OCI-LY3 (cell line): ENCODE results near the gene ZNF423.

Experiments used
- H2AFZ ChIP-seq: fragments of 200-600, 300-600 bp; shearing (Covaris generic); 2 replicates; pipeline ENCODE4 v1.6.0; 2014; ENCODE audit warnings: antibody characterized with exemption, low read depth, low read length
- H3K27ac ChIP-seq: fragments of 200-600, 300-600 bp; sonication (generic); 2 replicates; pipeline ENCODE4 v1.5.1; 2014; ENCODE audit warnings: mild to moderate bottlenecking, low read length, moderate library complexity, mixed read lengths
- H3K27me3 ChIP-seq: fragments of 200-600, 300-600 bp; sonication (generic); 2 replicates; pipeline ENCODE4 v1.6.1; 2014; ENCODE audit warnings: low read depth, low read length, mixed read lengths
- H3K36me3 ChIP-seq: fragments of 200-600, 300-600 bp; sonication (generic); replicated peaks from 2 replicates; pipeline ENCODE3; 2014; ENCODE audit warnings: low read depth, low read length, mixed read lengths
- H3K4me1 ChIP-seq: fragments of 300-600, 200-600 bp; sonication (generic); 2 replicates; pipeline ENCODE4 v1.6.1; 2014; ENCODE audit warnings: low read length, mixed read lengths
- H3K4me2 ChIP-seq: fragments of 200-600, 300-600 bp; sonication (generic); 2 replicates; pipeline ENCODE4 v1.6.1; 2014; ENCODE audit warnings: low read length, mixed read lengths
- H3K4me3 ChIP-seq: fragments of 300-600, 200-600 bp; sonication (generic); 2 replicates; pipeline ENCODE4 v1.5.1; 2014; ENCODE audit warnings: antibody characterized with exemption, mild to moderate bottlenecking, low read length, moderate library complexity
- H3K79me2 ChIP-seq: fragments of 300-600, 200-600 bp; shearing (Covaris generic); 2 replicates; pipeline ENCODE4 v1.6.1; 2014; ENCODE audit warnings: mild to moderate bottlenecking, low read length, mixed read lengths
- H3K9ac ChIP-seq: fragments of 300-600, 200-600 bp; shearing (Covaris generic); 2 replicates; pipeline ENCODE4 v1.6.0; 2014; ENCODE audit warnings: mild to moderate bottlenecking, low read length, moderate library complexity
- H3K9me3 ChIP-seq: fragments of 200-600, 300-600 bp; shearing (Covaris generic); 2 replicates; pipeline ENCODE4 v1.6.1; 2014; ENCODE audit warnings: low read length, mixed read lengths; ENCODE audit not compliant: insufficient read depth
- H4K20me1 ChIP-seq: fragments of 200-600, 300-600 bp; sonication (generic); 2 replicates; pipeline ENCODE4 v1.6.1; 2016; ENCODE audit warnings: low read length, mixed read lengths; ENCODE audit not compliant: insufficient read depth
- CTCF ChIP-seq: fragments of 200-600, 300-600 bp; sonication (generic); IDR thresholded peaks from 2 replicates; pipeline ENCODE4 v1.5.1; 2014; ENCODE audit warnings: antibody characterized with exemption, low read length, low read depth
- EZH2phosphoT487 ChIP-seq: fragments of 200-600 bp; shearing (Covaris generic); IDR thresholded peaks from 2 replicates; pipeline ENCODE4 v1.6.1; 2018; ENCODE audit warnings: antibody characterized with exemption, mixed run types, low read depth

Gene ZNF423

GRCh38 chr16:49502136-49502881, 353.6 kb downstream of the ZNF423 start:
- H3K9ac ChIP-seq = no peak overlapping the region
- H3K27me3 ChIP-seq = no peaks in the 10 kb centered on the region
- no peak overlapping the region for H3K4me3 ChIP-seq
- no peak overlapping the region for H2AFZ ChIP-seq
- no peaks in the 10 kb centered on the region for H3K9me3 ChIP-seq
- no peak overlapping the region for H3K27ac ChIP-seq
- H4K20me1 ChIP-seq = no peaks in the 10 kb centered on the region
- no peaks in the 10 kb centered on the region for H3K36me3 ChIP-seq
- H3K4me2 ChIP-seq = no peak overlapping the region
- H3K4me1 ChIP-seq = no peaks in the 10 kb centered on the region
- TF ChIP-seq EZH2phosphoT487 = no peak
- TF ChIP-seq CTCF = no peak
- no peaks in the 10 kb centered on the region for H3K79me2 ChIP-seq

GRCh38 chr16:49499869-49500610, 355.9 kb downstream of the ZNF423 start:
- Histone ChIP-seq H3K4me3 (no peak overlapping the region), H3K4me1 (no peaks in the 10 kb centered on the region), H3K36me3 (no peaks in the 10 kb centered on the region), H3K9ac (no peak overlapping the region), H3K27me3 (no peaks in the 10 kb centered on the region), H3K79me2 (no peaks in the 10 kb centered on the region), H3K27ac (no peak overlapping the region), H2AFZ (no peak overlapping the region), H3K4me2 (no peak overlapping the region), H3K9me3 (no peaks in the 10 kb centered on the region), H4K20me1 (no peaks in the 10 kb centered on the region)
- no peak for TF ChIP-seq CTCF
- no peak for TF ChIP-seq EZH2phosphoT487

GRCh38 chr16:49499414-49499785, 356.5 kb downstream of the ZNF423 start:
- Histone ChIP-seq H3K4me1 (no peaks in the 10 kb centered on the region), H3K27ac (no peak overlapping the region), H3K9ac (no peak overlapping the region), H3K79me2 (no peaks in the 10 kb centered on the region), H3K4me2 (no peak overlapping the region), H3K36me3 (no peaks in the 10 kb centered on the region), H4K20me1 (no peaks in the 10 kb centered on the region), H3K4me3 (no peak overlapping the region), H3K27me3 (no peaks in the 10 kb centered on the region), H2AFZ (no peak overlapping the region), H3K9me3 (no peaks in the 10 kb centered on the region)
- no peak for TF ChIP-seq EZH2phosphoT487
- TF ChIP-seq CTCF = no peak

- Histone ChIP-seq H3K9me3 (no peaks in the 10 kb centered on the region), H3K27ac (no peak overlapping the region), H2AFZ (no peak overlapping the region), H3K36me3 (no peaks in the 10 kb centered on the region), H3K27me3 (no peaks in the 10 kb centered on the region), H4K20me1 (no peaks in the 10 kb centered on the region), H3K79me2 (no peaks in the 10 kb centered on the region), H3K9ac (no peak overlapping the region), H3K4me3 (no peak overlapping the region), H3K4me2 (no peak overlapping the region), H3K4me1 (no peaks in the 10 kb centered on the region)
- TF ChIP-seq EZH2phosphoT487 (no peak), CTCF (no peak)
Measured at GRCh38 chr16:49498666-49499413, 357.1 kb downstream of the ZNF423 start.
